BE2C (cell line): ENCODE data around the gene NKTR.

Experiments
- DNase-seq: peaks from one replicate; pipeline ENCODE4 v3.0.0-alpha.2; 2020
- H3K27me3 ChIP-seq: fragments of 250-450 bp; sonication (Bioruptor Pico); 2 replicates; pipeline ENCODE4 v1.5.1; 2020; ENCODE audit warnings: mild to moderate bottlenecking
- H3K36me3 ChIP-seq: fragments of 250-450 bp; sonication (Bioruptor Pico); 2 replicates; pipeline ENCODE4 v1.5.1; 2020; ENCODE audit warnings: mild to moderate bottlenecking
- H3K4me1 ChIP-seq: fragments of 250-450 bp; sonication (Bioruptor Pico); 2 replicates; pipeline ENCODE4 v1.5.1; 2020
- H3K4me3 ChIP-seq: 2 replicates; pipeline ENCODE4 v1.5.1; 2011; ENCODE audit warnings: low read depth, low read length
- H3K9me3 ChIP-seq: fragments of 250-450 bp; sonication (Bioruptor Pico); 2 replicates; pipeline ENCODE4 v1.5.1; 2020
- TF ChIP-seq, protein P1 (sequence below): IDR thresholded peaks from 2 replicates; pipeline ENCODE4 v1.5.1; 2012; ENCODE audit warnings: mild to moderate bottlenecking, low read depth, low read length

The NKTR gene

DNA sequence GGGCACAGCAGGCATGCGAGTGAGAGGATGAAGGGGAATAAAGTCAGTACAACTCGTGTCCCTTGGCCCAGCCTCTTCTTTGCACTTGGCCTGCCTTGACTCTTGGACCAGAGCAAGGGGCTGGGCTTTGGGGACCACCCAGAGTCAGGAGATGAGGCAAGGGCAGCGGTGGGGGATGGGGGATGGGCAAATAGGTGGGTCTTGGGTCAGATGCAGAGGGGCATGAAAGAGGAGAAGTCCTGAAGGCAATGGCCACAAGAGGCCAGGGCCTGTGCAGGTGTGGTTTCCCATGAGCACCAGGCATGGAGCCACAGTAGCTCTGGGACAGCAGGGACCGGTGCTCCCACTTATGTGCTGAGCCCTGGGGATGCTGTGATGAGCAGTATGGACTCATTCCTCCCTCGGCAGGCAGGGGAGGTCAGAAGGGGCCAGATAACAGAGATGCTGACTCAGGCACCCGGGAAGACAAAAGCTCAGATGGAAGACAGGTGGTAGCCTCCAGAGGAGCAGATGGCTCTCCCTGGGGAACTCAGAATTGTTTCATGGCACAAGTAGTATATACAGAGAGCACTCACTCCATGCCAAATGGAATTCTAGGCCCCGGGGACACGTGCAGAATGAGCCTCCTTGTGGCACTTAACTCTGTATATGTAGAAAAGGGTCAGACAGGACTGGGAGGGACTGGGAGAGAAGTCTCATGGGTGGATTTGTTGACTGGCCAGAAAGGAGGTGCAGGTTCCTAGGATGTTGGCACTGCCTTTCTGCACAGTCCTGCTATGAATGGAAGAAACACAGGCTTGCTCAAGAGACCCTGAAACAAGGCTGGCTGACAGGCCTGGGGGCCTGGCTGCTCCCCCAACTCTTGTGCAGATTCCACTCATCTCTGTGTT, 67.3 kb downstream of the NKTR start:
- peaks cover 2% of the 10 kb centered on the region; the same call in 1 of the 2 replicates for H3K4me1 ChIP-seq
- DNase-seq, result peak; percentile 72
- TF ChIP-seq, protein P1, sequence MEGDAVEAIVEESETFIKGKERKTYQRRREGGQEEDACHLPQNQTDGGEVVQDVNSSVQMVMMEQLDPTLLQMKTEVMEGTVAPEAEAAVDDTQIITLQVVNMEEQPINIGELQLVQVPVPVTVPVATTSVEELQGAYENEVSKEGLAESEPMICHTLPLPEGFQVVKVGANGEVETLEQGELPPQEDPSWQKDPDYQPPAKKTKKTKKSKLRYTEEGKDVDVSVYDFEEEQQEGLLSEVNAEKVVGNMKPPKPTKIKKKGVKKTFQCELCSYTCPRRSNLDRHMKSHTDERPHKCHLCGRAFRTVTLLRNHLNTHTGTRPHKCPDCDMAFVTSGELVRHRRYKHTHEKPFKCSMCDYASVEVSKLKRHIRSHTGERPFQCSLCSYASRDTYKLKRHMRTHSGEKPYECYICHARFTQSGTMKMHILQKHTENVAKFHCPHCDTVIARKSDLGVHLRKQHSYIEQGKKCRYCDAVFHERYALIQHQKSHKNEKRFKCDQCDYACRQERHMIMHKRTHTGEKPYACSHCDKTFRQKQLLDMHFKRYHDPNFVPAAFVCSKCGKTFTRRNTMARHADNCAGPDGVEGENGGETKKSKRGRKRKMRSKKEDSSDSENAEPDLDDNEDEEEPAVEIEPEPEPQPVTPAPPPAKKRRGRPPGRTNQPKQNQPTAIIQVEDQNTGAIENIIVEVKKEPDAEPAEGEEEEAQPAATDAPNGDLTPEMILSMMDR, result no peak
- no peaks in the 10 kb centered on the region for H3K27me3 ChIP-seq
- no peaks in the 10 kb centered on the region for H3K36me3 ChIP-seq
- H3K4me3 ChIP-seq, result no peak overlapping the region
- H3K9me3 ChIP-seq, result no peaks in the 10 kb centered on the region

DNA sequence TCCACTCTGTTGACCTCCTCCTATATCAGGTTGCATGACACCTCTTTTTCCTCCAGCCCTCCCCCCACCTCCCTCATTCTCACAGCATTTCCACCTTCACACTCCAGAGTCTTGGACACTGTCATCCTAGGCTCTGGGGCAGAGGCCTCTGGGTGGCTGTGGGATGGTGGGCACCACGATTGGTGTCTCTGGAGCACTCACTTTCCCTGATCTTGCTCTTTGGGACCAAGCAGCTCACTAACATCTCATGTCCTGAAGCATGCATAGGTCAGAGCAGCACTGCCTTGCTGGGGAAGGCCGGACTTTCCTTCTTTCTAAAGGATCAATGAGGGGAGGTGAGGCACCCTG, 67.9 kb downstream of the NKTR start:
- TF ChIP-seq, protein P1, result no peak
- Histone ChIP-seq H3K4me3 (no peak overlapping the region), H3K9me3 (no peaks in the 10 kb centered on the region), H3K36me3 (no peaks in the 10 kb centered on the region), H3K4me1 (peaks cover 2% of the 10 kb centered on the region; the same call in 1 of the 2 replicates), H3K27me3 (no peaks in the 10 kb centered on the region)
- no peak for DNase-seq

DNA sequence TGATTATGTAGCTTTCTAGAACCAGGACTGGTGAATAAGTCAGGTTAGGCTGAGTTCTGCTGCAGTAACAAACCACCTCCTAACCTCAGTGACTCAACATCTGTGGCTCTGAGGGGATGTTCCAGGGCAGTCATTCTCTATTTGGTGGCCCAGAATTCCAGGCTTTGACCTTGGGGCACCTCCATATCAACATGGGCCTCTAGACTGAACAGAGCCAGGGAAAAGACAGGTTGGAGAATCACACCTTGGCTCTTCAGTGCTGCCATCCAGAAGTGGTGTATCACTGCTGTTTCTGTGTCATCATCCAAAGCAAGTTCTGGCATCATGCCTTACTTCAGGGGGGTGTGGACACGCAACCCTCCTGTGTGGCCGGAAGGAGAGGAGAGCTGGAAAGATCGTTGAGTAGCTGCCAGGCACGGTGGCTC, 68.3 kb downstream of the NKTR start:
- DNase-seq, result no peak
- Histone ChIP-seq H3K36me3 (no peaks in the 10 kb centered on the region), H3K27me3 (no peaks in the 10 kb centered on the region), H3K4me3 (no peak overlapping the region), H3K9me3 (no peaks in the 10 kb centered on the region), H3K4me1 (peaks cover 2% of the 10 kb centered on the region; the same call in 1 of the 2 replicates)
- TF ChIP-seq, protein P1, result no peak

DNA sequence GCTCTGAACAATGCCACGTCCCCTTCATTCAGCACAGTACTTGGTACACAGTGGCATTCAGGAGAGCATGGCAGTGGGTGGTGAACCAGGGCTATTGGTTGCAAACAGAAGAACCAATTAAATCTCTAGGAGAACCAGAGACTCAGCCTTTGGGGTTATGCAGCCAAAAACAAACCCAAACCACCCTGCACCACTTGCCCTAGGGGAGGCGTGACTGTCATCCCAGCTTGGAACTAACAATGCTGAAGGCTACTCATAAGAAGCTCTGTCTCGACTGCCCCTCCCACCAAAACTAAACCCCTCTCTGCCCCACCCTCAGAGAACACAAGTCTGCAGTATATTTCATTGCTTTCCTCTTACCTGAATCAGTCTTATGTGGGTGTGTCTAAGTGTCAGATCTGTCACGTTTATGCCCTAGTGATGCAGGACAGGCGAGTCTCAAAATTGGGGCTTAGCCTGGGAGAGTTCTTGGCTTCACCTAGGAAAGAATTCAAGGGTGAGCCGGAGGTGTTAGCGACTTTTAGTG, 69.6 kb downstream of the NKTR start:
- peaks cover 2% of the 10 kb centered on the region; the same call in 1 of the 2 replicates for H3K4me1 ChIP-seq
- no peak for DNase-seq
- TF ChIP-seq, protein P1, result no peak
- H3K36me3 ChIP-seq, result no peaks in the 10 kb centered on the region
- H3K27me3 ChIP-seq, result no peaks in the 10 kb centered on the region
- H3K4me3 ChIP-seq, result no peak overlapping the region
- H3K9me3 ChIP-seq, result no peaks in the 10 kb centered on the region

DNA sequence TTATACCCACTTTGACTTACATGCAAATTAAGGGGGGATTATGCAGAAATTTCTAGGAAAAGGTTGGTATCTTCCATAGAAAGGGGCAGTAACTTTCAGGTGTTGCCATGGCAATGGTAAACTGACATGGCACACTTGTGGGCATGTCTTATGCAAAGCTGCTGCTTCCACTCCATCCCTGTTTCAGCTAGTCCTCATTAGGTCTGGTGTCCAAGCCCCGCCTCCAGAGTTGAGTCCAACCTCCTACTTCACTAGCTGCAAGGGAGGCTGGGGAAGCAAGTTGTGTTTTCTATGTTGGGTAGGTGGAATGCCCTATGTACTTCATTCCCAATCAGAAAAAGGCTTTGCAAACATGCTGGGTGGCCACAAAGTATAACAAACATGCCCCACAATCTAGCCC, 70.2 kb downstream of the NKTR start:
- H3K27me3 ChIP-seq, result no peaks in the 10 kb centered on the region
- H3K4me3 ChIP-seq, result no peak overlapping the region
- H3K36me3 ChIP-seq, result no peaks in the 10 kb centered on the region
- H3K4me1 ChIP-seq, result peaks cover 2% of the 10 kb centered on the region; the same call in 1 of the 2 replicates
- no peak for DNase-seq
- H3K9me3 ChIP-seq, result no peaks in the 10 kb centered on the region
- TF ChIP-seq, protein P1, result no peak

DNA sequence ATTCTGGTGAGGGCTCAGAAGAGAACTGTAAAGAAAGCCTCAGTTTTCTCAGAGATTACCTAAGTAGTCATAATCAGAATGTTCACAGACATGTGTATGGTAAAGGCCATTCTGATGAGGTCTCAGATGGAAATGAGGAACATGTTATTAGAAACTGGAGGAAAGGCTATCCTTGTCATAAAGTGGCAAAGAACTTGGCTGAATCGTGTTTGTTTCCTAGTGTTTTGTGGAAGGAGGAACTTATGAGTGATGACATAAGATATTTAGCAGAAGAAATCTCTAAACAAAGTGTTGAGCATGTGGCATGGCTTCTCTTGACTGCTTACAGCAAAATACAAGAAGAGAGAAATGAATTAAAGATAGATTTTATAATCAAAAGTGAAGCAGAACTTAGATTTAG, 72.0 kb downstream of the NKTR start:
- TF ChIP-seq, protein P1, result no peak
- H3K36me3 ChIP-seq, result no peaks in the 10 kb centered on the region
- H3K4me3 ChIP-seq, result no peak overlapping the region

More for the DNA sequence above, 72.0 kb downstream of the NKTR start:
- no peaks in the 10 kb centered on the region; the same call in 1 of the 2 replicates for H3K4me1 ChIP-seq
- DNase-seq, result no peak
- no peaks in the 10 kb centered on the region for H3K9me3 ChIP-seq
- no peaks in the 10 kb centered on the region for H3K27me3 ChIP-seq
